Measurements from ENCODE around the gene DENND1A. TPM values are rescaled to one million over a fixed set of nuclear protein-coding genes. Genes with fewer than 3 reads are reported as not detected.

Gene DENND1A
- polyA plus RNA-seq, 6 donors from 2014 or later, result 4.0 to 9.5 (median 5.3) TPM

GRCh38 chr9:123556464-123557435 lies 373.2 kb downstream of the DENND1A start:
- Mint-ChIP-seq H3K9me3 (peaks cover 0 to 3% (median under 1%) of the 10 kb centered on the region in 7 donors), H3K27me3 (no peaks in the 10 kb centered on the region), H3K36me3 (peaks cover 30 to 31% of the 10 kb centered on the region in 2 donors), H3K4me3 (peak overlapping the region in 1 of 8 donors; percentile 29), H3K4me1 (peaks cover 0 to under 1% (median 0%) of the 10 kb centered on the region in 3 donors), H3K27ac (peak overlapping the region in 1 of 6 donors; percentile 60)
- ATAC-seq (ENCODE audit: low read depth in 2 of 2) (no peak), DNase-seq (no peak)

- Mint-ChIP-seq H3K4me3 (no peak overlapping the region), H3K36me3 (peaks cover 21 to 25% of the 10 kb centered on the region in 2 donors), H3K27ac (peak overlapping the region in 1 of 6 donors; percentile 9), H3K4me1 (no peaks in the 10 kb centered on the region), H3K27me3 (no peaks in the 10 kb centered on the region), H3K9me3 (peaks cover 0 to 3% (median 0%) of the 10 kb centered on the region in 7 donors)
- DNase-seq (no peak), ATAC-seq (ENCODE audit: low read depth in 2 of 2) (no peak)
Measured at GRCh38 chr9:123555646-123556045, 374.3 kb downstream of the DENND1A start.

GRCh38 chr9:123552530-123552929 lies 377.4 kb downstream of the DENND1A start:
- no peaks in the 10 kb centered on the region for H3K4me1 Mint-ChIP-seq
- no peak for ATAC-seq (ENCODE audit: low read depth in 2 of 2)
- peaks cover 21 to 29% of the 10 kb centered on the region in 2 donors for H3K36me3 Mint-ChIP-seq
- no peaks in the 10 kb centered on the region for H3K9me3 Mint-ChIP-seq
- no peak overlapping the region for H3K4me3 Mint-ChIP-seq
- H3K27me3 Mint-ChIP-seq, result no peaks in the 10 kb centered on the region
- no peak for DNase-seq
- H3K27ac Mint-ChIP-seq, result no peak overlapping the region

GRCh38 chr9:123551734-123552133 lies 378.2 kb downstream of the DENND1A start:
- Mint-ChIP-seq H3K9me3 (no peaks in the 10 kb centered on the region), H3K27me3 (no peaks in the 10 kb centered on the region), H3K4me1 (no peaks in the 10 kb centered on the region), H3K4me3 (no peak overlapping the region), H3K36me3 (peaks cover 19 to 28% of the 10 kb centered on the region in 2 donors), H3K27ac (no peak overlapping the region)
- ATAC-seq (ENCODE audit: low read depth in 2 of 2) (no peak), DNase-seq (no peak)

GRCh38 chr9:123550797-123551196 lies 379.1 kb downstream of the DENND1A start:
- DNase-seq (no peak), ATAC-seq (ENCODE audit: low read depth in 2 of 2) (no peak)
- H3K27ac Mint-ChIP-seq, result peak overlapping the region in 1 of 6 donors; percentile 27
- no peaks in the 10 kb centered on the region for H3K4me1 Mint-ChIP-seq
- H3K4me3 Mint-ChIP-seq, result no peak overlapping the region
- no peaks in the 10 kb centered on the region for H3K9me3 Mint-ChIP-seq
- H3K27me3 Mint-ChIP-seq, result no peaks in the 10 kb centered on the region
- H3K36me3 Mint-ChIP-seq, result peaks cover 9 to 18% of the 10 kb centered on the region in 2 donors

- ATAC-seq (ENCODE audit: low read depth in 2 of 2) (no peak), DNase-seq (no peak)
- H3K27me3 Mint-ChIP-seq, result no peaks in the 10 kb centered on the region
- no peaks in the 10 kb centered on the region for H3K9me3 Mint-ChIP-seq
- H3K36me3 Mint-ChIP-seq, result peaks cover 2 to 10% of the 10 kb centered on the region in 2 donors
- no peak overlapping the region for H3K4me3 Mint-ChIP-seq
- H3K4me1 Mint-ChIP-seq, result no peaks in the 10 kb centered on the region
- H3K27ac Mint-ChIP-seq, result no peak overlapping the region
Measured at GRCh38 chr9:123550012-123550411, 379.9 kb downstream of the DENND1A start.

- no peak overlapping the region for H3K4me3 Mint-ChIP-seq
- ATAC-seq (ENCODE audit: low read depth in 2 of 2) (no peak), DNase-seq (no peak)
- H3K36me3 Mint-ChIP-seq, result peaks cover 0 to 4% of the 10 kb centered on the region in 2 donors
- H3K9me3 Mint-ChIP-seq, result no peaks in the 10 kb centered on the region
- H3K27me3 Mint-ChIP-seq, result no peaks in the 10 kb centered on the region
- peak overlapping the region in 2 of 6 donors; percentile 12 to 44 for H3K27ac Mint-ChIP-seq
- H3K4me1 Mint-ChIP-seq, result no peaks in the 10 kb centered on the region
Measured at GRCh38 chr9:123548741-123549545, 381.0 kb downstream of the DENND1A start.

- Mint-ChIP-seq H3K27me3 (no peaks in the 10 kb centered on the region), H3K36me3 (peaks cover 0 to 4% of the 10 kb centered on the region in 2 donors), H3K4me3 (no peak overlapping the region), H3K4me1 (no peaks in the 10 kb centered on the region), H3K27ac (peak overlapping the region in 4 of 6 donors; percentile 22 to 69 (median 51)), H3K9me3 (no peaks in the 10 kb centered on the region)
- peak; percentile 18 for DNase-seq
- ATAC-seq (ENCODE audit: low read depth in 2 of 2), result no peak
Measured at GRCh38 chr9:123544007-123544827, 385.7 kb downstream of the DENND1A start.

GRCh38 chr9:123543492-123543891 lies 386.4 kb downstream of the DENND1A start:
- Mint-ChIP-seq H3K36me3 (peaks cover 0 to 4% of the 10 kb centered on the region in 2 donors), H3K4me1 (no peaks in the 10 kb centered on the region), H3K27ac (peak overlapping the region in 2 of 6 donors; percentile 47 to 49), H3K27me3 (no peaks in the 10 kb centered on the region), H3K9me3 (no peaks in the 10 kb centered on the region), H3K4me3 (no peak overlapping the region)
- ATAC-seq (ENCODE audit: low read depth in 2 of 2) (no peak), DNase-seq (no peak)

- H3K27ac Mint-ChIP-seq, result no peak overlapping the region
- H3K9me3 Mint-ChIP-seq, result no peaks in the 10 kb centered on the region
- H3K4me3 Mint-ChIP-seq, result no peak overlapping the region
- peaks cover 0 to 1% of the 10 kb centered on the region in 2 donors for H3K36me3 Mint-ChIP-seq
- ATAC-seq (ENCODE audit: low read depth in 2 of 2), result no peak
- H3K4me1 Mint-ChIP-seq, result no peaks in the 10 kb centered on the region
- H3K27me3 Mint-ChIP-seq, result no peaks in the 10 kb centered on the region
- DNase-seq, result no peak
Measured at GRCh38 chr9:123542435-123543225, 387.3 kb downstream of the DENND1A start.

GRCh38 chr9:123541411-123541810 lies 388.5 kb downstream of the DENND1A start:
- ATAC-seq (ENCODE audit: low read depth in 2 of 2) (no peak), DNase-seq (no peak)
- Mint-ChIP-seq H3K27ac (no peak overlapping the region), H3K9me3 (no peaks in the 10 kb centered on the region), H3K4me3 (no peak overlapping the region), H3K36me3 (no peaks in the 10 kb centered on the region), H3K27me3 (no peaks in the 10 kb centered on the region), H3K4me1 (peaks cover 0 to 4% (median 0%) of the 10 kb centered on the region in 3 donors)

- Mint-ChIP-seq H3K4me3 (no peak overlapping the region), H3K4me1 (peaks cover 0 to 4% (median 0%) of the 10 kb centered on the region in 3 donors), H3K27ac (peak overlapping the region in 1 of 6 donors; percentile 26), H3K9me3 (no peaks in the 10 kb centered on the region), H3K36me3 (peaks cover 3 to 4% of the 10 kb centered on the region in 2 donors), H3K27me3 (no peaks in the 10 kb centered on the region)
- DNase-seq (no peak), ATAC-seq (ENCODE audit: low read depth in 2 of 2) (no peak)
Measured at GRCh38 chr9:123540457-123540856, 389.5 kb downstream of the DENND1A start.

Data from naive B cell (primary cell).